Tibial nerve (tissue), 3 donors: ENCODE results near the gene WFIKKN1.
A peak's percentile ranks its signal among the peaks of the same experiment; 100 is the strongest.

Experiments used
- POLR2A ChIP-seq, 2 donors: fragments of 450-650 bp; IDR thresholded peaks; one replicate each; pipeline ENCODE4 v1.6.1; 2017; ENCODE audit warnings: antibody characterized with exemption in 2 of 2, mild to moderate bottlenecking in 2 of 2, moderate library complexity in 2 of 2
- TF ChIP-seq, protein P1 (sequence below), 5 experiments: fragments of 200-600 bp in 3 of 5; fragments of 450-650 bp in 2 of 5; sonication (generic) in 3 of 5; IDR thresholded peaks; one replicate each; pipeline ENCODE4 v1.5.1; 2016 to 2019; ENCODE audit warnings: antibody characterized with exemption in 5 of 5, mild to moderate bottlenecking in 3 of 5, moderate library complexity in 2 of 5

DNA sequence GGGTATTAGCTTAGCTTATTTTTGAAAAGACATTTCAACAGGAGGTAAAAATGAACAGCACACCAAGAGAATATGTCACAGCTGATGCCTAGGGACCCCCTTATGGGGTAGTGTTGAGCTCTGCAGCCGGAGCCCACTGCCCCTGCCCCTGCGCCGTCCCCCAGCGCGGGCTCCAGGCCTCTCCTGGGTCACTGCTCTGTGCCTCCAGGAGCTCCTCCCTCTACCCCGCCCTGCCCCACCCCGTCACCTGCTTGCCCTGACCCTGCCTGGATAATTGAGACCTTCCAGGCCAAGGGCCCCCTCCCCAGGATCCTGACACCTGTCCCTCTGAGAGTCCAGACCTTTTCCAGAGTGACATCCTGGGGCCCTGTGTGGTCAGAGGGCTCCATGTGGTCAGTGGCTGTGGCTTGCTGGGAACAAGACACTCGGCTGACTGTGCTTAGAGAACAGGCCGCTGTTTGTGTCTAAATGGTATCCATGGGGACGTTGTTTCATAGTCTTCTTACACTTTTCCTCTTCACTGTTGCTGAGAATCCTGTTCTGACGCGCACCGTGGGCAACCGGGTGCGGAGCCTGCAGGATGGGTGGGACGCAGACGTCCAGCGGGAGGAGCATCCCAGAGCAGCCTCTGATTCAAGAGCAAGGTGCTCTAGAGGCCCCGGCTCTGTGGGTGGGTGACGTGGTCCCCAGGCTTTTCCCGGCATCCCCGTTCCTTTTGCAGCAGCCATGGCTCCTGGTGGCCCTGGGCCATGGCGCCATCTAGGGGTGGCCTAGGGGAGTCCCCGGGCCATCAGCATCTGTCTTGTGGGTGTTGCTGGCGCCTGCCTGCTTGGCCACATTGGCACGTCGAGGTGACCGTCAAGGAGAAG, 20.0 kb upstream of the WFIKKN1 start:
- TF ChIP-seq, protein P1, sequence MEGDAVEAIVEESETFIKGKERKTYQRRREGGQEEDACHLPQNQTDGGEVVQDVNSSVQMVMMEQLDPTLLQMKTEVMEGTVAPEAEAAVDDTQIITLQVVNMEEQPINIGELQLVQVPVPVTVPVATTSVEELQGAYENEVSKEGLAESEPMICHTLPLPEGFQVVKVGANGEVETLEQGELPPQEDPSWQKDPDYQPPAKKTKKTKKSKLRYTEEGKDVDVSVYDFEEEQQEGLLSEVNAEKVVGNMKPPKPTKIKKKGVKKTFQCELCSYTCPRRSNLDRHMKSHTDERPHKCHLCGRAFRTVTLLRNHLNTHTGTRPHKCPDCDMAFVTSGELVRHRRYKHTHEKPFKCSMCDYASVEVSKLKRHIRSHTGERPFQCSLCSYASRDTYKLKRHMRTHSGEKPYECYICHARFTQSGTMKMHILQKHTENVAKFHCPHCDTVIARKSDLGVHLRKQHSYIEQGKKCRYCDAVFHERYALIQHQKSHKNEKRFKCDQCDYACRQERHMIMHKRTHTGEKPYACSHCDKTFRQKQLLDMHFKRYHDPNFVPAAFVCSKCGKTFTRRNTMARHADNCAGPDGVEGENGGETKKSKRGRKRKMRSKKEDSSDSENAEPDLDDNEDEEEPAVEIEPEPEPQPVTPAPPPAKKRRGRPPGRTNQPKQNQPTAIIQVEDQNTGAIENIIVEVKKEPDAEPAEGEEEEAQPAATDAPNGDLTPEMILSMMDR (IDR thresholded peaks at IDR 0.05), result peak; percentile 67 to 81 (median 77)
- no peak for TF ChIP-seq POLR2A (IDR thresholded peaks at IDR 0.05)
